WI38 (cell line): ENCODE measurements around the gene EIF4EBP2.

Experiments used
- H3K4me3 ChIP-seq: 2 replicates; pipeline ENCODE4 v1.5.1; 2011; ENCODE audit warnings: low read depth, mild to moderate bottlenecking, control low read depth, low read length
- TF ChIP-seq, protein P1 (sequence below): IDR thresholded peaks from 2 replicates; pipeline ENCODE4 v1.5.1; 2012; ENCODE audit warnings: low read depth, mild to moderate bottlenecking, control low read depth, low read length

The EIF4EBP2 gene

DNA sequence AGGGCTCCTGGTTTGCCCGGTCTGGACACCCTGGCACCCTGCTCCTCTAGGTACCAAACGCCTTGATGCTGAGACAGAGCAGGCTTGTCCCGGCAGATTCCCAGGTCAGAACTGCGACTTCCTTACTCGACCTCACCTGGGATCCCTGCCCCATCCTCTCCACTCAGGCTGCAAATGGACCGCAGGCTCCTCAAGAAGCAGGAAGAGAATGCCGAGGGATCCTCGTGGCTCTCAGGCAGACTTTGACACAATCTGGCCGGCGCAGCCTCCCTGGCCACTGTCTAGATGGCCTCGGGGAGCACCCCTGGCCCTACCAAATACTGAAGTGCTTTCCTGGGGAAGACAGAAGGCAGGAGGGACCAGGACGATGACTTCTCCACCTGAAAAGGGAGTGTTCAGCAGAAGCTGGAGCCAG, 38.0 kb downstream of the EIF4EBP2 start:
- H3K4me3 ChIP-seq, result no peak overlapping the region
- TF ChIP-seq, protein P1, sequence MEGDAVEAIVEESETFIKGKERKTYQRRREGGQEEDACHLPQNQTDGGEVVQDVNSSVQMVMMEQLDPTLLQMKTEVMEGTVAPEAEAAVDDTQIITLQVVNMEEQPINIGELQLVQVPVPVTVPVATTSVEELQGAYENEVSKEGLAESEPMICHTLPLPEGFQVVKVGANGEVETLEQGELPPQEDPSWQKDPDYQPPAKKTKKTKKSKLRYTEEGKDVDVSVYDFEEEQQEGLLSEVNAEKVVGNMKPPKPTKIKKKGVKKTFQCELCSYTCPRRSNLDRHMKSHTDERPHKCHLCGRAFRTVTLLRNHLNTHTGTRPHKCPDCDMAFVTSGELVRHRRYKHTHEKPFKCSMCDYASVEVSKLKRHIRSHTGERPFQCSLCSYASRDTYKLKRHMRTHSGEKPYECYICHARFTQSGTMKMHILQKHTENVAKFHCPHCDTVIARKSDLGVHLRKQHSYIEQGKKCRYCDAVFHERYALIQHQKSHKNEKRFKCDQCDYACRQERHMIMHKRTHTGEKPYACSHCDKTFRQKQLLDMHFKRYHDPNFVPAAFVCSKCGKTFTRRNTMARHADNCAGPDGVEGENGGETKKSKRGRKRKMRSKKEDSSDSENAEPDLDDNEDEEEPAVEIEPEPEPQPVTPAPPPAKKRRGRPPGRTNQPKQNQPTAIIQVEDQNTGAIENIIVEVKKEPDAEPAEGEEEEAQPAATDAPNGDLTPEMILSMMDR, result no peak

DNA sequence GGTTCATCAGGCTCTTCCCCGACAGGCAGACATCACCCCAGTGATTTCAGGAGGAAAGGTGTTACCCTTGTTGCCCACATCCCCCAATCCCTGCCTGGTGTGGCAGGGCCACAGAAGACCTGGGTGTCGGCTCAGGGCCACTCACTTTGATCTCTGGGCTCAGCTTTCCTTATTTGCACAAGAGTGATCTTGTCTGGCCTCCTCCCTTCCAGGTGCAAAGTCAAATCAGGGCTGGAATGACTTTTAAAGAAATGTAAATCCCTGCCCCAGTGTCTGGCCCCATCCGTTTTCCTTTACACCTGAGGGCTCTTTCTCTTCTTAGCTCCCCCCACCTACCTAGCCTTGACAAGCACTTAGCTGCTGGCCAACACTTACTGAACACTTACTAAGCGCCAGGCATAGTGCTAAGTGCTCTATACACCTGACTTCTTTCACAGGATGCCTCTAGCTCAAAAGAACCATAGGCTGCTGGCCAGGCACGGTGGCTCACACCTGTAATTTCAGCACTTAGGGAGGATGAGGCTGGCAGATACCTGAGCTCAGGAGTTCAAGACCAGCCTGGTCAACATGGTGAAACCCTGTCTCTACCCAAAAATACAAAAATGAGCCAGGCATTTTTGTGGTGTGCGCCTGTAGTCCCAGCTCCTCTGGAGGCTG, 38.5 kb downstream of the EIF4EBP2 start:
- H3K4me3 ChIP-seq, result no peak overlapping the region
- TF ChIP-seq, protein P1, result no peak

DNA sequence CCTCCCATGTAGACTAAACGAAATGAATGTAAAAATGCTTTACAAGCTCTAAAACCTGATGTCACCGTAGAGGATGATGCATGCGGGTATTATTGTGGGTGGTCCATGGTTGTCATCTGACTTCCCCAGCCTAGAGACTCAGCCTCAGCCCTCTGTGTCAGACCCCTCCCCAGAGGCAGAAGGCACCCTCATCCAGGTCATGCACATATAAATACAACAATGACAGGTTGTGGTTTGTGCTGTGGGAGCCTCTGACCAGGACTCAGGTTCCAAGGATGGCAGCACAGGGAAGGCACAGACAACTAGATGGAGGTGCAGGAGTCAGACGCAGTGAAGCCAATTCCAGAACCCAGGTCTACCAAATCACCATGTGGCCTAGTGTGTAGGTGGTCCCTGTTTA, 40.8 kb downstream of the EIF4EBP2 start:
- TF ChIP-seq, protein P1, result no peak
- H3K4me3 ChIP-seq, result no peak overlapping the region

DNA sequence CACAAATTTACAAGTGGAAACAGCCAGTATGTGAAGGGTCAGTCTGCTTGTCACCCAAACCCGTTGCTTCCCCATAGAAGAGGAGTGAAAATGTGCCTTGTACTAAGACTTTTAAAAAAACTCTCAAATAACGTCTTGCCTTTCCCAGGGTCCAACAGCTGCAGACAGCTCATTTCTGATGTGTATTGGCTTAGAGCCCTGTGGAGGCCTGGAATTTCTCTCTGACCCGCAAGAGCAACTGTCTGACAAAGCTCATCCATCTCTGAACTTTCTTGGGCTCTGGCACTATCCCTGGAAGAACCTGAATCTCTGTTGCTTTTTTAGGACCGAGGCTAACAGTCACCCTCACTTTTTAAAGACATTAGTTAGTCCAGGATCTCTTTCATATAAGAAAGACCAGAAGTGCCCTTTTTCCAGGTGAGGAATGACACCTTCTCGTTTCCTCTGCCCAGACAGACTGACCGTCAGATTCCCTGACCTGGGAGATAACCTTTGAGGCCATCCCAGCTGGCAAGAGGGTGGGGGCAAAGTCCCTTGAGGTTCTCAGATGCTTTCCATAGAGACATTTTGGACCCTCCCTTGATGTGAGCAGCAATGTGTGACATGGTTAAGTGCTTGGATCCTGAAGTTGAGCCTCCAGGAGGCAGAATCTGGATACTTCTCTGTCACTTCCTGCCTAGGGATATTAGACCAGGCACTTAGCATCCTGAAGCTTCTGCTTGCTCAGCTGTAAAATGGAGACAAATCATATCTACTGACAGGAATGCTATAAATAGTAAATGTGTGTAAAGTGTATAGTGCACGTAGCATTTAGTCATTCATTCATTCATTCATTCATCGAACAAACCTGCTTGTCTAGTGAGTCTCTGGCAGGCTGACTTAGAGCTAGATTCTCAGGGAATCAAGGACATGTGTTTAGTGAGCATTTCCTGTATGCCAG, 42.0 kb downstream of the EIF4EBP2 start:
- TF ChIP-seq, protein P1, result no peak

DNA sequence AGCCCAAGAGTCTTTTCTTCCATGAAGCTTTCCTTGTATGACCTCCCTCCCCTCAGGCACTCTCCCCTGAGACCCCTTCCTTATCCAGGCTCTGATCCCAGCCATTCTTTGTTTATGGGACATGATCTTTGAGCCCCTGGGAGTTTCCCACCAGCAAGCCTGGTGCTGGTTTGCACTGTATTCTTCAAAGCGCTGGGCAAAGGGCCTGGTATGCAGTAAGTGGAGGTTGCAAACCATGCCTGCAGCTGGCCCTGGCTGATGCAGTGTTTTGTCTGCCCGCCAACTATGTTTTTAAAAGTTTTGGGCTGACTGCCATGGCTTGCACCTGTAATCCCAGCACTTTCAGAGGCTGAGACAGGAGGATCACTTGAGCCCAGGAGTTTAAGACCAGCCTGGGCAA, 44.3 kb downstream of the EIF4EBP2 start:
- TF ChIP-seq, protein P1, result no peak
- no peak overlapping the region for H3K4me3 ChIP-seq

More for the DNA sequence above, 42.0 kb downstream of the EIF4EBP2 start:
- no peak overlapping the region for H3K4me3 ChIP-seq

DNA sequence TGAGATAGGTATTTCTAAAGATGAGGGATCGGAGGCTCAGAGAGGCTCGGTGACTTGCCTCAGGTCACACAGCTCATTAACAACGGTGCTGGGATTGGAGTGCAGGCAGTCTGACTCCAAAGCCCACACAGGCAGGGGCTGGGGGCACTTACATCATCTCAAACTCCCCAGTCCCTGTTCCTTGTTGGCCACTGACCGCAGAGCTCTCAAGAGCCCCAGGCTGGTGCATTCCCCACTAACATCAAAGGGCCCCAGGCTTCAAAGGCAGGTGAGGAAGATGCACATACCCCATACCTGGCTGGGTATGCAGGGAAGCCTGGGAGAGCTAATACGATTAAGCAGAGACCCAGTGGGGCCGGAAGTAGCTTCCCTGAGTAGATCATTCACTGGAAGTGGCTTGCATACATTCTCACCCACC, 51.3 kb downstream of the EIF4EBP2 start:
- TF ChIP-seq, protein P1, result no peak

DNA sequence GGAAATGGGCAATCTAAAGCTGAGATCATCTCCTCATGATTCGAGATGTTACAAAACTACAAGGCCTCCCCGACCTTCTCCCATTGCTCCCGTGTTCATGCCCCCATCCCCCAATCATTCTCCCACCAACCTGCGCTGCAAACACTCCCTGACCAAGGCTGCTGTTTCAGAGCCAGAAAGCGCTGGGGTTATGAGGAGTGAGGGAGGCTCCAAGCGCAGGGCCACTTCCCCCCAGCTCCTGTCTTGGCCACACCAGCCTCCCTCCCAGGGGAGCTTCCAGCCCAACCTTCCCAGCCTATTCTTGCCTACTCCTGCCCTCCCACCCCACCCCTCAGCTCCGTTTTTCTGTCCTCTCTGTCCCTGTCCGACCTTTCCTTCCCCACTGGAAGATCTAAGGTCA, 52.2 kb downstream of the EIF4EBP2 start:
- H3K4me3 ChIP-seq, result no peak overlapping the region
- TF ChIP-seq, protein P1, result no peak

More for the DNA sequence above, 51.3 kb downstream of the EIF4EBP2 start:
- no peak overlapping the region for H3K4me3 ChIP-seq
